Measurements from ENCODE around the gene GOLGA1.

DNA sequence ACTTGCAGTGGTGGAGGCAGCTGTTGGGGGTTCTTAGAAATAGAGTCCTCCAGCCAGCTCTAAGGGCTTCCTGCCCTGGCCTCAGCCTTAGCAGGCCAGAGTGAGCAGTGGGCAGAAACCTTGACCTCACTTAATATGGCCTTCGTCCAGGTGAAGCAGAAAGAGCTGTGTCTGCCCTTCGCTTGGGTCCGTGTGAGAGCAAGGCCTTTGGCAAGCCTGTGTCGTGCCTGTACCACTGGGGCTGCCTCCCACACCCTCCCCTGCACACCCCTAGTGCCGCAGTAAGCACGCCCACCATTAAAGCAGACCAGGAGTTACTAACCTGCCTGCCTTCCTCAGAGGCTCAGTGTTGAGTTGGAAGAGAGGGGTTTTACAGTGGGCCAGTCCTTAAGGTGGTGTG lies 65.4 kb downstream of the GOLGA1 start:
- TF ChIP-seq, protein P1, sequence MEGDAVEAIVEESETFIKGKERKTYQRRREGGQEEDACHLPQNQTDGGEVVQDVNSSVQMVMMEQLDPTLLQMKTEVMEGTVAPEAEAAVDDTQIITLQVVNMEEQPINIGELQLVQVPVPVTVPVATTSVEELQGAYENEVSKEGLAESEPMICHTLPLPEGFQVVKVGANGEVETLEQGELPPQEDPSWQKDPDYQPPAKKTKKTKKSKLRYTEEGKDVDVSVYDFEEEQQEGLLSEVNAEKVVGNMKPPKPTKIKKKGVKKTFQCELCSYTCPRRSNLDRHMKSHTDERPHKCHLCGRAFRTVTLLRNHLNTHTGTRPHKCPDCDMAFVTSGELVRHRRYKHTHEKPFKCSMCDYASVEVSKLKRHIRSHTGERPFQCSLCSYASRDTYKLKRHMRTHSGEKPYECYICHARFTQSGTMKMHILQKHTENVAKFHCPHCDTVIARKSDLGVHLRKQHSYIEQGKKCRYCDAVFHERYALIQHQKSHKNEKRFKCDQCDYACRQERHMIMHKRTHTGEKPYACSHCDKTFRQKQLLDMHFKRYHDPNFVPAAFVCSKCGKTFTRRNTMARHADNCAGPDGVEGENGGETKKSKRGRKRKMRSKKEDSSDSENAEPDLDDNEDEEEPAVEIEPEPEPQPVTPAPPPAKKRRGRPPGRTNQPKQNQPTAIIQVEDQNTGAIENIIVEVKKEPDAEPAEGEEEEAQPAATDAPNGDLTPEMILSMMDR (IDR thresholded peaks at IDR 0.05), result no peak
- TF ChIP-seq POLR2A (IDR thresholded peaks at IDR 0.05), result no peak
- no peak for TF ChIP-seq POLR2AphosphoS5 (IDR thresholded peaks at IDR 0.05)
- no peak for TF ChIP-seq EP300 (IDR thresholded peaks at IDR 0.05)

Data from upper lobe of left lung (tissue), 4 donors.